Activated CD4-positive, alpha-beta T cell treated with anti-CD3 and anti-CD28 coated beads for 1 hour (primary cell): ENCODE measurements around the gene KCNA4.
"Not testable (repeated sequence)": the region's sequence is repeated elsewhere in the genome, so short reads cannot be mapped to it uniquely, and the experiment has no call there.

ENCODE experiments used
- DNase-seq: peaks from one replicate; pipeline ENCODE4 v3.0.0-alpha.2; 2020

KCNA4 gene

GRCh38 chr11:30016588-30017363 is at the start of gene KCNA4:
KCNA4 (minus strand) TSS chr11:30017030; CDS start chr11:30012678, 4,352 bp downstream.
- no peak for DNase-seq

GRCh38 chr11:30062103-30062502 is 45.3 kb upstream of the KCNA4 start:
- DNase-seq, result no peak

GRCh38 chr11:30059172-30059815 is 42.5 kb upstream of the KCNA4 start:
- DNase-seq, result no peak

- no peak for DNase-seq
These were observed 32.4 kb upstream of the KCNA4 start for GRCh38 chr11:30049214-30049613.

GRCh38 chr11:30046578-30046945 is 29.7 kb upstream of the KCNA4 start:
- DNase-seq, result no peak

- no peak for DNase-seq
These were observed 29.2 kb upstream of the KCNA4 start for GRCh38 chr11:30045921-30046577.

- DNase-seq, result no peak
These were observed 28.3 kb upstream of the KCNA4 start for GRCh38 chr11:30045144-30045543.

GRCh38 chr11:30041171-30041570 is 24.3 kb upstream of the KCNA4 start:
- DNase-seq, result no peak

- not testable (repeated sequence) for DNase-seq
These were observed 17.9 kb upstream of the KCNA4 start for GRCh38 chr11:30034746-30035145.

- DNase-seq, result not testable (repeated sequence)
These were observed 17.3 kb upstream of the KCNA4 start for GRCh38 chr11:30034166-30034565.

GRCh38 chr11:30025396-30026139 is 8.7 kb upstream of the KCNA4 start:
- DNase-seq, result no peak

GRCh38 chr11:30023074-30023473 is 6.2 kb upstream of the KCNA4 start:
- DNase-seq, result no peak

- no peak for DNase-seq
These were observed 2.7 kb upstream of the KCNA4 start for GRCh38 chr11:30019481-30019880.

GRCh38 chr11:30018495-30018894 is 1.7 kb upstream of the KCNA4 start:
- DNase-seq, result no peak

- DNase-seq, result no peak
These were observed 640 bp upstream of the KCNA4 start for GRCh38 chr11:30017445-30017895.

GRCh38 chr11:30015725-30016412 is 961 bp downstream of the KCNA4 start:
- no peak for DNase-seq

- DNase-seq, result no peak
These were observed 4.5 kb downstream of the KCNA4 start for GRCh38 chr11:30012346-30012745.

- DNase-seq, result no peak
These were observed 7.8 kb downstream of the KCNA4 start for GRCh38 chr11:30009060-30009459.

GRCh38 chr11:30006876-30007275 is 10.0 kb downstream of the KCNA4 start:
- DNase-seq, result no peak

GRCh38 chr11:30002157-30002785 is 14.6 kb downstream of the KCNA4 start:
- DNase-seq, result no peak

- no peak for DNase-seq
These were observed 15.7 kb downstream of the KCNA4 start for GRCh38 chr11:30000986-30001750.
